Measurements from ENCODE around the gene FYCO1. TPM values are rescaled to one million over a fixed set of nuclear protein-coding genes. Genes with fewer than 3 reads are reported as not detected.

The FYCO1 gene
- total and polyA plus RNA-seq, 12 donors: 8.8 to 216 (median 143) TPM

DNA sequence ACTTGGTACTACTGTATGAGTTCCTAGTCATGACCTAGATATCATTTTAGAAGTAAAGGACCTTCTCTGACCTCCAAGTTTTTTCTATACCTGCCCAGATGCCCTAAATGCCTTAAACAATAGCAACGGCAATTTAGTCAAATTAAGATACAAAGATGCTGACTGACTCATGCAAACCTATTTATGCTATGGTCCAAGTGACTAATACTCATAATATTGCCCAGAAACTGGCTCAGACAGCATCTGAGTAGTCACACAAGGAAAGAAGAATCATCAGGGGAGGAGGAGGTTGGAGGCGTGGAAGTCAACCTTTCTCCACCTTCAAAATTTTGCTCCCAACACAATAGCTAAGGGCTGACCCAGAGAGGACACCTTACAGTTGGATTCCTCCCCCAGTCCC, 6.8 kb downstream of the FYCO1 start:
- Histone ChIP-seq H3K4me3 (no peak overlapping the region), H3K4me1 (peaks cover 39 to 100% (median 99%) of the 10 kb centered on the region in 9 donors), H3K9me3 (no peaks in the 10 kb centered on the region), H3K36me3 (peaks cover 0 to 15% (median 0%) of the 10 kb centered on the region in 9 donors), H3K27ac (peak overlapping the region in 9 of 10 donors; percentile 42 to 99 (median 94)), H3K27me3 (no peaks in the 10 kb centered on the region)
- intact Hi-C loops (cut with DNase I): loop anchor here in 1 of 10 donors (5.0 kb wide), 1 partner anchor 78 kb away; no protein-coding TSS in a partner anchor
- ATAC-seq (no peak), DNase-seq (no peak)
- TF ChIP-seq, protein P1, sequence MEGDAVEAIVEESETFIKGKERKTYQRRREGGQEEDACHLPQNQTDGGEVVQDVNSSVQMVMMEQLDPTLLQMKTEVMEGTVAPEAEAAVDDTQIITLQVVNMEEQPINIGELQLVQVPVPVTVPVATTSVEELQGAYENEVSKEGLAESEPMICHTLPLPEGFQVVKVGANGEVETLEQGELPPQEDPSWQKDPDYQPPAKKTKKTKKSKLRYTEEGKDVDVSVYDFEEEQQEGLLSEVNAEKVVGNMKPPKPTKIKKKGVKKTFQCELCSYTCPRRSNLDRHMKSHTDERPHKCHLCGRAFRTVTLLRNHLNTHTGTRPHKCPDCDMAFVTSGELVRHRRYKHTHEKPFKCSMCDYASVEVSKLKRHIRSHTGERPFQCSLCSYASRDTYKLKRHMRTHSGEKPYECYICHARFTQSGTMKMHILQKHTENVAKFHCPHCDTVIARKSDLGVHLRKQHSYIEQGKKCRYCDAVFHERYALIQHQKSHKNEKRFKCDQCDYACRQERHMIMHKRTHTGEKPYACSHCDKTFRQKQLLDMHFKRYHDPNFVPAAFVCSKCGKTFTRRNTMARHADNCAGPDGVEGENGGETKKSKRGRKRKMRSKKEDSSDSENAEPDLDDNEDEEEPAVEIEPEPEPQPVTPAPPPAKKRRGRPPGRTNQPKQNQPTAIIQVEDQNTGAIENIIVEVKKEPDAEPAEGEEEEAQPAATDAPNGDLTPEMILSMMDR (IDR thresholded peaks at IDR 0.05): no peak
- 72 to 82% methylated on average over 2 of the region's 2 CpGs for WGBS, 2 donors

DNA sequence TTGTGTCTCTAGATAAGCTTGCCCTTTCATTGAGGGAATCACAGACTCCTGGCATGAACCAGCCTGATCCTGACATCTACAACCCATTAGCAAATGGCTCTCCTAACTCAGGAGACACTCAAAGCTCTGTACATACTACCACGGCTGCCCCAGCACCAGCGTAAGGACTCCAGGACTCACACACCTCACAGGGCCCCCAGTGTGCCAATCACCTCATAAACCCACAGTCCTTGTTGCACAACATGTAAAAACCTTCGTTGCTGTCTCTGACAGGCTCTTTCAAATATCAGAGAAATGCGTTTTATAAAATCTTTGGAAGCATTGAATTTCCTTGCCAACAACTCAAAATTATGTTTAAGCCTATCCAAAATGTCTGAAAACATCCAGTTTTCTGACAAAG, 7.3 kb downstream of the FYCO1 start:
- Histone ChIP-seq H3K4me3 (no peak overlapping the region), H3K27ac (peak overlapping the region; percentile 79 to 99 (median 92)), H3K27me3 (no peaks in the 10 kb centered on the region), H3K4me1 (peaks cover 42 to 100% (median 99%) of the 10 kb centered on the region in 9 donors), H3K9me3 (no peaks in the 10 kb centered on the region), H3K36me3 (peaks cover 0 to 19% (median 2%) of the 10 kb centered on the region in 9 donors)
- ATAC-seq (peak in 1 of 8 donors; percentile 1), DNase-seq (no peak)
- WGBS, 2 donors: 54 to 62% methylated on average over 4 of the region's 4 CpGs
- intact Hi-C loops (cut with DNase I): loop anchor here in 1 of 10 donors (5.0 kb wide), 1 partner anchor 79 kb away; no protein-coding TSS in a partner anchor
- TF ChIP-seq, protein P1 (IDR thresholded peaks at IDR 0.05): no peak

DNA sequence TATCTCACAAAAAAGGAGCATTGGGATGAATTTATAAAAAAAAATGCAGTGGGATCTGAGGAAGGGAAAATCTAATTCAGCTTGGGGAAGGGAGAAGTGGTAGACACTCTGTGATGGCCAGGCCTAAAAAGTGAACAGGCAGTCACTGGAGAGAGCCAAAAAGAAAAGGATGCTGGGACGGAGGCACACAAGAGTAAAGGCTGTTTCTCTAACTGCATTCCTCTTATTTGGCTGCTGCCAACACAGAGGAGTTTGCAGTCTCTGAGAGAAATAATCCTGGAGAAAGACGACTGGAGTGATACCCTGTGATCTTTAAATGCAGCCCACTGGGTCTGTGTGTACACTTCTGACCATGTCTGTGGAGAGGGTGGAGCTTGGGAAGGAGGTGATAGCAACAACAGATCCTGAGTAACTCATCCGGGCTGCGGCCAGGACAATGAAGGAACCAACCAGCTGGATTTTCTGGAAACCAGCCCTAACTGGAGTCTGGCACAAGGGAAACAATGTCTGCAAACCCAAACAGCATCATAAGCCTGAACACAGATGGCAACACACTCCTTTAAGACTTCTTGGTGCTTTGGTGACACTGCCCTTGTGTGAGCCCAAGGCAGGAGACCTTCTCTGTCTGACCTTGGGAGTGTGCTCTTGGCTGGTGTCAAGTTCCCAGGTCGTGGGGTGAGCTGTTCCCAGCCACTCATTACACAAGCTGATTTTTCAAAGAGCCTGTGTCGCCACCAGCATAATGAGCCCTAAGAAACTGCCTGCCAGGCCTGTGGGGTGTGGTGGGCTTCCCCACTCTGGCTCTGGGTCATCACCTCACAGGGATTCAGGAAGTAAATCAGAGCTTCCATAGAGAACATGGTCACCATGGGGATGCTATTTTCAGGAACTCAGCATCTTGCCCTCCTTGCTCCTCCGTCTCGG, 8.0 kb downstream of the FYCO1 start:
- DNase-seq (peak in 1 of 2 donors; percentile 25), ATAC-seq (peak in 7 of 8 donors; percentile 4 to 23 (median 10))
- Histone ChIP-seq H3K9me3 (no peaks in the 10 kb centered on the region), H3K27ac (peak overlapping the region; percentile 79 to 99 (median 92)), H3K36me3 (peaks cover 0 to 27% (median 10%) of the 10 kb centered on the region in 9 donors), H3K4me3 (no peak overlapping the region), H3K27me3 (no peaks in the 10 kb centered on the region), H3K4me1 (peaks cover 42 to 99% (median 96%) of the 10 kb centered on the region in 9 donors)
- WGBS, 2 donors: 13 to 18% methylated on average over 8 of the region's 8 CpGs
- intact Hi-C loops (cut with DNase I): loop anchor here in 1 of 10 donors (5.0 kb wide), 1 partner anchor 80 kb away; no protein-coding TSS in a partner anchor
- TF ChIP-seq, protein P1 (IDR thresholded peaks at IDR 0.05): no peak

DNA sequence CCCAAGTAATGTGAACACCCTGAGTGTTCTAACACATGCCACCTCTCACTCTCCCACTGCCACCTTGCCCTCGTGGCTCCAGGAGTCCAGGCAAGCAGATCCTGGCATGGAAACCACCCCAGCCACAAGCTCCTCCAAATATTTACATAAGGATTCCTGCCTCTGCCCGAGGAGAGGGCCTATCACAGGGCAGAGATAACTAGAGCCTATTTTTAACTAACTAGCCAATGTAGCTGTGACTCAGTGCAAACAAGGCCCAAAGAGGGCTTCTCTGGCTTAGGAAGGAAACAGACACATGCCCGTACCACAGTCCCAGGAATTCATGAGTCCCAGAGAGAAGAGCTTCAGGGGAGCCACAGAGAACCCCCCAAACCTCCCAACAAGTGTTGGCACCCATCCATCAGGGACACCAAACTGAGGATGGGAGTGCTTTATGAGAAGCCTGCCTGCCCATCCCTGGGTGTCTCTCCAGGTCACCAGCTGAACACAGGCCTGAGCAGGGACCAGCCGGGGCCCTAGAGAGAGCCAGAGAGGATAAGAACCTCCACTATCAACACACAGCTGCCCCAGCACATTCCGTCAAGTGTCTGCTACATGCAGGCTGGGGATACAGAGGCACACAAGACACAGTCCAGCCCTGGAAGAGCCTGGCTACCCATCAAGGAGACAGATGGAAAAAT, 9.2 kb downstream of the FYCO1 start:
- Histone ChIP-seq H3K9me3 (no peaks in the 10 kb centered on the region), H3K27me3 (no peaks in the 10 kb centered on the region), H3K4me1 (peaks cover 39 to 99% (median 90%) of the 10 kb centered on the region in 9 donors), H3K36me3 (peaks cover 0 to 39% (median 21%) of the 10 kb centered on the region in 9 donors), H3K4me3 (no peak overlapping the region), H3K27ac (peak overlapping the region; percentile 79 to 99 (median 92))
- WGBS, 2 donors: 29 to 47% methylated on average over 5 of the region's 5 CpGs
- ATAC-seq: peak; percentile 68 to 87 (median 84)
- TF ChIP-seq, protein P1 (IDR thresholded peaks at IDR 0.05): no peak
- peak; percentile 43 to 71 for DNase-seq
- intact Hi-C loops (cut with DNase I): loop anchor here in 1 of 10 donors (5.0 kb wide), 1 partner anchor 81 kb away; no protein-coding TSS in a partner anchor
